MCF 10A (cell line): Measurements from ENCODE around the gene L3MBTL4. TPM values are rescaled to one million over a fixed set of nuclear protein-coding genes. Genes with fewer than 3 reads are reported as not detected.

Source experiments
- BruUV-seq: library from RNA; stranded (reverse); fragments of 400-500 nt; replicated peaks from 2 replicates; lab custom pipeline; 2021; lab: Mats Ljungman, UMichigan
- CTCF ChIA-PET: fragments of 300-600 bp; sonication (Branson Sonifier 250); formaldehyde crosslinking; extraction: SDS; loops from one replicate; lab custom pipeline; 2021; ENCODE audit warnings: antibody characterized with exemption, inconsistent platforms; lab: Yijun Ruan, JAX
- POLR2A ChIA-PET: fragments of 300-600, 350-650 bp; sonication (Branson Sonifier 250); formaldehyde crosslinking; extraction: SDS; loops from one replicate; lab custom pipeline; 2020; ENCODE audit warnings: antibody characterized with exemption, inconsistent platforms; lab: Yijun Ruan, JAX
- DNase-seq: peaks from one replicate; pipeline ENCODE4 v3.0.0-alpha.2; 2018; ENCODE audit not compliant: unreplicated experiment
- H3K27ac Mint-ChIP-seq: one replicate; pipeline ENCODE4 v1.8.0; 2022; ENCODE audit warnings: mild to moderate bottlenecking, low read depth, mixed read lengths; ENCODE audit not compliant: unreplicated experiment
- H3K27me3 Mint-ChIP-seq: one replicate; pipeline ENCODE4 v1.8.0; 2022; ENCODE audit warnings: mixed read lengths; ENCODE audit not compliant: insufficient read depth, unreplicated experiment
- H3K36me3 Mint-ChIP-seq: one replicate; pipeline ENCODE4 v1.8.0; 2022; ENCODE audit warnings: mild to moderate bottlenecking, moderate library complexity, mixed read lengths; ENCODE audit not compliant: insufficient read depth, unreplicated experiment
- H3K4me1 Mint-ChIP-seq: one replicate; pipeline ENCODE4 v1.8.0; 2022; ENCODE audit warnings: mixed read lengths; ENCODE audit not compliant: insufficient read depth, unreplicated experiment
- H3K4me3 Mint-ChIP-seq: one replicate; pipeline ENCODE4 v1.8.0; 2022; ENCODE audit warnings: mild to moderate bottlenecking, moderate library complexity, mixed read lengths; ENCODE audit not compliant: unreplicated experiment
- H3K9me3 Mint-ChIP-seq: one replicate; pipeline ENCODE4 v1.8.0; 2022; ENCODE audit warnings: mixed read lengths; ENCODE audit not compliant: unreplicated experiment
- CTCF ChIP-seq: fragments of 200-600 bp; IDR thresholded peaks from one replicate; pipeline ENCODE4 v1.8.0; 2022; ENCODE audit warnings: antibody characterized with exemption, mild to moderate bottlenecking; ENCODE audit not compliant: unreplicated experiment
- intact Hi-C: fragments of 100-400 bp; cut with micrococcal nuclease; formaldehyde crosslinking; loops from 2 replicates; pipeline ENCODE4 v1.14.1; 2022
- total RNA-seq: library from RNA; stranded (reverse); gene quantifications from 2 replicates; pipeline ENCODE4 v1.2.3, GENCODE V29; 2022

The L3MBTL4 gene
- total RNA-seq, 1 experiment from 2014 or later = not detected

DNA sequence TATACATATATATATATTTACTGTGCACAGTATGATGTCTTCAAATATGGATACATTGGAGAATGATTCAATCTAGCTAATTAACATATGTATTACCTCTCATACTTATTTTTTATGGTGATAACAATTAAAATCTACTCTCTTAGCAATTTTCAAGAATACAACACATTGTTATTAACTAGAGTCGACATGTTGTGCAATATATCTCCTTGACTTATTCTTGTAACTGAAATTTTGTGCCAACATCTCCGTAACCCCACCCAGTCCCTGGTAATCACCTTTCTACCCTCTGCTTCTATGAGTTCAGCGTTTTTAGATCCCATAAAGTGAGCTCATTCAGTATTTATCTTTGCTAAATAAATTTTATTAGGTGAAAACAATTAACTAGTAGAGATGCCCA, 303.0 kb downstream of the L3MBTL4 start:
- Mint-ChIP-seq H3K27me3 (peaks cover 14% of the 10 kb centered on the region), H3K4me3 (no peak overlapping the region), H3K4me1 (peaks cover 6% of the 10 kb centered on the region), H3K27ac (no peak overlapping the region), H3K36me3 (no peaks in the 10 kb centered on the region), H3K9me3 (peaks cover 8% of the 10 kb centered on the region)
- intact Hi-C loops = no loop called here
- TF ChIP-seq CTCF = no peak
- DNase-seq = no peak
- BruUV-seq = no TSS peak
- POLR2A ChIA-PET = no interaction called here
- CTCF ChIA-PET = no interaction called here

DNA sequence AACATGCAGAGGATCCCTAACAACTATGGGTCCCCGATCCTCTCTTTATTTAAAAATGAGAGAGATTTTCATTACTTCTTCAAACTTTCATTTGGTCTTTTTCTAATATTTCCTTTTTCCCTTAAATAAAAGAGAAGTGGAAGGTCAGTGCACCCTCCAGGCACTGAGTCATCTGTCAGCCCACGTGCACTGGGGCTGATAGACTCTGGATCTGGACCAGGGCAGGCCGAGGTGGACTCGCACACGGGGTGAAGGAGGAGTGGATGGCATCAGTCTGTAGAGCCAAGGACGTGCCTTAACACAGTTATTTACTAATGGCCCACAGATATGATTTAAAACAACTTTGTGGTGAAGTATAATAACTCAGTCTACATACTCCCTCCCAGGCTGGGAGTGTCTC, 305.0 kb downstream of the L3MBTL4 start:
- Mint-ChIP-seq H3K27me3 (peaks cover 15% of the 10 kb centered on the region), H3K4me3 (no peak overlapping the region), H3K27ac (no peak overlapping the region), H3K9me3 (peaks cover 4% of the 10 kb centered on the region), H3K36me3 (no peaks in the 10 kb centered on the region), H3K4me1 (peaks cover 6% of the 10 kb centered on the region)
- ChIA-PET POLR2A (no interaction called here), CTCF (no interaction called here)
- TF ChIP-seq CTCF = no peak
- intact Hi-C loops = no loop called here
- BruUV-seq = no TSS peak
- no peak for DNase-seq

- Mint-ChIP-seq H3K27me3 (peaks cover 15% of the 10 kb centered on the region), H3K4me3 (no peak overlapping the region), H3K4me1 (peaks cover 6% of the 10 kb centered on the region), H3K36me3 (no peaks in the 10 kb centered on the region), H3K9me3 (no peaks in the 10 kb centered on the region), H3K27ac (no peak overlapping the region)
- ChIA-PET CTCF (no interaction called here), POLR2A (no interaction called here)
- no peak for TF ChIP-seq CTCF
- intact Hi-C loops = no loop called here
- DNase-seq = no peak
- no TSS peak for BruUV-seq
These were observed 306.9 kb downstream of the L3MBTL4 start for GRCh38 chr18:6107794-6108193.

DNA sequence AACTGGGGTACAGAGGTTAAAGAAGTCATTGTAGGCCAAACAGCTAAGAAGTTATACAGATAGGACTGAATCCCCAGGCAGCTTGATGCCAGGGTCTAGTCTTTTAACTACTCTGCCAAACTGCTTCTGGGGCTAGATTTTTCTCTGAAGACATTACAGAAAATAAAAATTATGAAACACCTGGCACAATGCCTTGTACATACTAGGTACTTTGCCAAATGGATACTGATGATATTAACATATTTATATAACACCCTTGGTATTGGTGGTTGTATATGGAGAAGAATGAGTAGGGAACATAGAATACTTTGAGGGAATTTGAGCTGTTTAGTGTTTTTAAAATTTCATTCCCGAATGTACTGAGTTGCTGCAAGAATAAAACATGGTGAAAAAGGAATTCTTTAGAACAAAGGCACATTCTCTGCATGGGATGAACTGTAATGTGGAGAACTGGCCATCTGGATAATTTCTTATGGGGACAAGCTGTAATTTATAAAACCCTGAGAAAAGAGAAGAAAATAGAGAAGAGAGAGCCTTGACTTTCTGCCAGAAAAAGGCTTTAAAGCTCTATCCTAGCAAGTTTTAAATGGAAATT, 308.5 kb downstream of the L3MBTL4 start:
- TF ChIP-seq CTCF = no peak
- Mint-ChIP-seq H3K36me3 (no peaks in the 10 kb centered on the region), H3K27ac (no peak overlapping the region), H3K27me3 (peaks cover 15% of the 10 kb centered on the region), H3K4me1 (peaks cover 6% of the 10 kb centered on the region), H3K4me3 (no peak overlapping the region), H3K9me3 (no peaks in the 10 kb centered on the region)
- ChIA-PET CTCF (interaction anchor here (0.5 kb wide), 1 partner anchor 55 kb away, joined by 3 read pairs; no protein-coding TSS in a partner anchor), POLR2A (no interaction called here)
- intact Hi-C loops = no loop called here
- BruUV-seq = no TSS peak
- DNase-seq = no peak
